ENCODE results near the gene NKAIN2. TPM values are rescaled to one million over a fixed set of nuclear protein-coding genes. Genes with fewer than 3 reads are reported as not detected.

The NKAIN2 gene
- total RNA-seq, 1 donor = under 0.01 TPM

GRCh38 chr6:124741341-124741740 lies 937.7 kb downstream of the NKAIN2 start:
- TF ChIP-seq, protein P1, sequence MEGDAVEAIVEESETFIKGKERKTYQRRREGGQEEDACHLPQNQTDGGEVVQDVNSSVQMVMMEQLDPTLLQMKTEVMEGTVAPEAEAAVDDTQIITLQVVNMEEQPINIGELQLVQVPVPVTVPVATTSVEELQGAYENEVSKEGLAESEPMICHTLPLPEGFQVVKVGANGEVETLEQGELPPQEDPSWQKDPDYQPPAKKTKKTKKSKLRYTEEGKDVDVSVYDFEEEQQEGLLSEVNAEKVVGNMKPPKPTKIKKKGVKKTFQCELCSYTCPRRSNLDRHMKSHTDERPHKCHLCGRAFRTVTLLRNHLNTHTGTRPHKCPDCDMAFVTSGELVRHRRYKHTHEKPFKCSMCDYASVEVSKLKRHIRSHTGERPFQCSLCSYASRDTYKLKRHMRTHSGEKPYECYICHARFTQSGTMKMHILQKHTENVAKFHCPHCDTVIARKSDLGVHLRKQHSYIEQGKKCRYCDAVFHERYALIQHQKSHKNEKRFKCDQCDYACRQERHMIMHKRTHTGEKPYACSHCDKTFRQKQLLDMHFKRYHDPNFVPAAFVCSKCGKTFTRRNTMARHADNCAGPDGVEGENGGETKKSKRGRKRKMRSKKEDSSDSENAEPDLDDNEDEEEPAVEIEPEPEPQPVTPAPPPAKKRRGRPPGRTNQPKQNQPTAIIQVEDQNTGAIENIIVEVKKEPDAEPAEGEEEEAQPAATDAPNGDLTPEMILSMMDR (IDR thresholded peaks at IDR 0.05; ENCODE audit: insufficient read depth, low read length) = no peak
- H3K4me3 ChIP-seq (ENCODE audit: low read depth, low read length) = no peak overlapping the region
- no peak for DNase-seq (ENCODE audit: low read depth)

GRCh38 chr6:124742971-124743370 lies 939.3 kb downstream of the NKAIN2 start:
- DNase-seq (ENCODE audit: low read depth) = no peak
- TF ChIP-seq, protein P1 (IDR thresholded peaks at IDR 0.05; ENCODE audit: insufficient read depth, low read length) = no peak

GRCh38 chr6:124743420-124743819 lies 939.8 kb downstream of the NKAIN2 start:
- DNase-seq (ENCODE audit: low read depth) = no peak
- TF ChIP-seq, protein P1 (IDR thresholded peaks at IDR 0.05; ENCODE audit: insufficient read depth, low read length) = no peak
- no peak overlapping the region for H3K4me3 ChIP-seq (ENCODE audit: low read depth, low read length)

More at GRCh38 chr6:124742971-124743370, 939.3 kb downstream of the NKAIN2 start:
- no peak overlapping the region for H3K4me3 ChIP-seq (ENCODE audit: low read depth, low read length)

GRCh38 chr6:124747349-124747748 lies 943.7 kb downstream of the NKAIN2 start:
- H3K4me3 ChIP-seq (ENCODE audit: low read depth, low read length) = no peak overlapping the region
- TF ChIP-seq, protein P1 (IDR thresholded peaks at IDR 0.05; ENCODE audit: insufficient read depth, low read length) = no peak
- DNase-seq (ENCODE audit: low read depth) = no peak

GRCh38 chr6:124748778-124749177 lies 945.1 kb downstream of the NKAIN2 start:
- no peak overlapping the region for H3K4me3 ChIP-seq (ENCODE audit: low read depth, low read length)
- TF ChIP-seq, protein P1 (IDR thresholded peaks at IDR 0.05; ENCODE audit: insufficient read depth, low read length) = no peak
- no peak for DNase-seq (ENCODE audit: low read depth)

GRCh38 chr6:124753001-124753400 lies 949.3 kb downstream of the NKAIN2 start:
- no peak overlapping the region for H3K4me3 ChIP-seq (ENCODE audit: low read depth, low read length)
- TF ChIP-seq, protein P1 (IDR thresholded peaks at IDR 0.05; ENCODE audit: insufficient read depth, low read length) = no peak
- no peak for DNase-seq (ENCODE audit: low read depth)

- no peak for DNase-seq (ENCODE audit: low read depth)
- H3K4me3 ChIP-seq (ENCODE audit: low read depth, low read length) = no peak overlapping the region
- TF ChIP-seq, protein P1 (IDR thresholded peaks at IDR 0.05; ENCODE audit: insufficient read depth, low read length) = no peak
Measured at GRCh38 chr6:124753562-124754105, 950.0 kb downstream of the NKAIN2 start.

Measured in fibroblast of the aortic adventitia (primary cell).